GM19035 (cell line): ENCODE results near the gene MAPRE2.
"Not testable (repeated sequence)": the region's sequence is repeated elsewhere in the genome, so short reads cannot be mapped to it uniquely, and the experiment has no call there.

Experiments used
- ATAC-seq: cut with Tn5 transposase; IDR thresholded peaks from one replicate; pipeline ENCODE4 v1.9.1; 2021; ENCODE audit not compliant: unreplicated experiment

MAPRE2 gene

DNA sequence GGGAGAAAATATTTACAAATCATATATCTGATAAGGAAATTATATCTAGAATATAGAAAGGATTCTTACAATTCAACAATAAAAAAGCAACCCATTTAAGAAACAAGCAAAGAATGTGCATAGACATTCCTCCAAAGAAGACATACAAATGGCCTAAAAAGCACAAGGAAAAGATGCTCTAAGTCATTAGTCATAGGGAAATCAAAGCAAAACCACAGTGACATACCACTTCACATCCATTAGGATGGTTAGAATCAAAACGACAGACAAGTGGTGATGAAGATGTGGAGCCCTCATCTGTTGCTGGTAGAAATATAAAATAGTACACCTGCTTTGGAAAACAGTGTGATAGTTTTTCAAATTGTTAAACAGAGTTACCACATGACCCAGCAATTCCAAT lies 48.2 kb downstream of the MAPRE2 start:
- ATAC-seq = no peak

DNA sequence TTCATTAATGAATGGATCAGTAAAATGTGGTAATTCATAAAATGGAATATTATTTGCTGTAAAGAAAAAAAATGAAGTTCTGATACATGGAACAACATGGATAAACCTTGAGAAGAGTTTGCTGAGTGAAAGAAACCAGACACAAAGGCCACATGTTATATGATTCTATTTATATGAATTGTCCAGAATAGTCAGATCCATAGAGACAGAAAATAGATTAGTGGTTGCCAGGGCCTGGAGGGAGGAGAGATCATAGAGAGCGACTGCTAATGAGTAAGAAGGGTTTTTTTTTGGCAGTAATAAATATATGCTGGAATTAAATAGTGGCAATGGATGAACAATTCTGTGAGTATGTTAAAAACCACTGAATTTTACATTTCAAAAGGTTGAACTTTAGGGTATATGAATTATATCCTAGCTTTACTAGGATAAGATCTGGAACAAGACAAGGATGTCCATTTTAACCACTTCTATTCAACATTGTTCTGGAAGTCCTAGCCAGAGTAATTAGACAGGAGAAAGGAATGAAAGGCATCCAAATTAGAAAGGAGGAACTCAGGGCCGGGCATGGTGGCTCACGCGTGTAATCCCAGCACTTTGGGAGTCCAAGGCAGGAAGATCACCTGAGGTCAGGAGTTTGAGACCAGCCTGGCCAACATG lies 48.8 kb downstream of the MAPRE2 start:
- ATAC-seq = no peak

DNA sequence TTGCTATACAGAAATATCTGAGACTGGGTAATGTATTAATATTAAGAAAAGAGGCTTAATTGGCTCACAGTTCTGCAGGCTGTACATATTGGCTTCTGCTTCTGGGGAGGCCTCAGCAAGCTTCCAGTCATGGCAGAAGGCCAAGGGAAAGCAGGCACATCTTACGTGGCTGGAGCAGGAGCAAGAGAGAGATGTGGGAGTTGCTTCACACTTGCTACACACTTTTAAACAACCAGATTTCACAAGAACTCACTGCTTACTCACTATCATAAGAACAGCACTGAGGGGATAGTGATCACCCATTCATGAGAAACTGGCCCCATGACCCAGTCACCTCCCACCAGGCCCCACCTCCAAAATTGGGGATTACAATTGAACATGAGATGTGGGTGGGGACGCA lies 50.6 kb downstream of the MAPRE2 start:
- ATAC-seq = no peak

DNA sequence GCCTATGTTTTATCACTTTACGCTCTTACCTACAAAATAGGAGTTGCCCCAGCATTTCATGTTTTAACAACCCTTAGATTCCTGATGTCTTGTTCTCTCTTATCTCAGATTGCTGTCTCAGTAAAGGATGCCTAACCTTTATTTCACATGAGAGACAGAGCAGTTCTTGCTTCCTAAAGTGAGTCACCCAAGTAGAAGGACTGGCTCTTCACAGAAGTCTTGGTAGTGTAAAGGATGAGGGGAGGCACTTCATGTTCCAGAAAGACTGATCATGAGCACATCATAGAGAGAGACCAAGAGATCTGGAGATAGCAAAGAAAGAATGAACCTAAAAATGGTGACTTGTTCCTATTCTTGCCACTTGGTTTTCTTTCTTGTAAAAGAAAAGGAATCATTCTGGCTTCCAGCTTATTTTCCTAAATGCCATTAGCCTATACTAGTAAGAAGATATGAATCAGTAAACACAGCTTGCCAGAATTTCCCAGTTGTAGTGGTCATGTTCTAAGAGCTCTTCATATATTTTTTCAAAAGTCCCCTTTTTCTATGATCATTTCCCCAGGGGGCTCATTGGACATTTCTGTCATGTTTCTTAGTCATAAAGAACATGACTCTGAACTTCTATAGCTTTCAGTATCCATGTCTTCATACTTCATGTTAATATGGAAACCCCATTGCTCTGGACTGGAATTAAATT lies 54.9 kb downstream of the MAPRE2 start:
- ATAC-seq = peak; percentile 78

DNA sequence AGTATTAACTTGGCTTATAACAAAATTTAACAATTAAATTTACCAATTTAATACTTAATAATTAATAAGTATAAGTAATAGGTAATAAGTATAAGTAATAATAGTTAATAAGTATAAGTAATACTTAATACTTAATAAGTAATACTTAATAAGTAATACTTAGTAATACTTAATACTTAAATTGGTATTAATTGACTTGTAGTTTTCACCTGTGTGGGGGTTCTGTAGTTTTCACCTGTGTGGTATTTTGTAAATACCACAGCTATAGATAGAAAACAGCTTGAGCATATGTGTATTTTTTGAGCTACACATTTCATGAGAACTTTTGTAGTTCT lies 55.4 kb downstream of the MAPRE2 start:
- ATAC-seq = no peak

DNA sequence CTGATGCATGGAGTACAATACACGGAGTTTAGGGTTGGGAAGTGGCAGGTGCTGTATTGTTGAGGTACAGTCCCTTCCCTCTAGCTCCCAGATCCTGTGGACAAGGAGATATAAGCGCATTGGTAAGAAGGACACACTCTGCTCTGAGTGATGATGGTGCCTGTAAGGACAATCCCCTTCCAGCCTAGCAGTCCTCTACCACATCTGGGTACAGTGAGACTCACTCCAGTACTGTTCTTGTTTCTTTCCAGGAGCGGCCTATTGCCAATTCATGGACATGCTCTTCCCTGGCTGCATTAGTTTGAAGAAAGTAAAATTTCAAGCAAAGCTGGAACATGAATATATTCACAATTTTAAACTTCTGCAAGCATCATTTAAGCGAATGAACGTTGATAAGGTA lies 56.0 kb downstream of the MAPRE2 start:
- no peak for ATAC-seq

DNA sequence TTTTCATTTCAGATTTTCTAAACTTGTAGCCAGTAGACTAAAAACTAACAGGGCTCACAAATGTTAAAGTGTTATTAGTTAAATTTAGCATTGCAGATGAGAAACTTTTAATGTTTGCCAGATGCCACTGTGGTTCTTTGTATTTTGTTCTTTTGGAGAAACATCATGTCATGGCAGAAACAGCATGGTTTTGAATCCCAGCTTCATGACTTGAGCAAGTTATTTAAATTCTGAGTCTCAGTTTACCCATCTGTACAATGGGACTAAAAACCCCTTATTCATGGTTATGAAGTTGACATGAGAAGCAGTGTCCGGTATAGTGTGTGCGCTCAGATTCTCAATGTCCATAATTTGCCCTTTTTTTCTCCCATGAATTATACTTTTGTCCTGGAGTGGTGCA lies 56.5 kb downstream of the MAPRE2 start:
- ATAC-seq = no peak

DNA sequence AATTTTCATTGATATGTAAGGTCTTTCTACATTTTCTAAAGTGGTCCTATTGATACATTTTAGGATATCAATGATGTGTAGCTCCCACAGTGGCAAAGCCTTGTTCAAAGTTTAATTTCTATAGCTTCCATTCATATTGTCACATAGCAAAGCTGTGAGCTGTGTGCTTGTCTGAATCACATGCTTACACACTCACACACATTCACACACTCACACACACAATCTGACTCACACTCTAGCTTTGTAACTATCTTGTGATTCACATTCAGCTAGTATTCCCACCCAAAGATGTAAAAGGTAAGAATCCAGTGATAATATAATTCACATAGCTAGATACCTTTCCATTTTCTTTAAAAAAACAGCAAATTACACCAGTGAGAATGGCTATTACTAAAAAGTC lies 58.7 kb downstream of the MAPRE2 start:
- ATAC-seq = no peak

DNA sequence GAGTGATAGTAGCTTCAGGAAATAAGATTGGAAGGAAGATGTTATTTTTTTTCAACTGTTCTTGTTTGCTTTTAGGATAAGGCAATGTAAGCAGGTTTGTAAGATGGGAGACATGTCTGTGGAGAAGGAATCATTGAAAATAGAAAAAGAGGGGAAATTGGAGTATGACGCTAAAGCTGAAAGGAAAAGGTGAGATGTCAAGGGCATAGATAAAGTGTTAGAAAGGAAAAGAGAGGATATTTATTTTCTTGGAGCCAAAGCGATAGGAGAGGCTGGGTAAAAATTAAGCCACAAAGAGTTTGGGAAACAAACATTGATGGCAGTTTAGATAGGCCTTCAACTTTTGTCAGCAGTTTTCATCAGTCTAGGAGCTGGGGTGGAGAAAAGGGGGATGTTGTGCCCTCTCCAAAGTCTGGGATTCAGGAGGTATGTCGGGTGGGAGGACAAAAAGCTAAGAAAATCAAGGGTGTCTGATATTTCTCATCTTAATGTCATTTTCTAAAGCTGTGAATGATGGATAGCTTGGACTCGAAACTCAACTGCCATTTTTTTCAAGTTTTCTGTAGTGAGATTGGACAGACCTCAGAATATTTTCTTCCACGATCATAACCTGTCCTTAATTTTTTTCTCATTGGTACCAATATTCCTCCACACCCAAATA lies 63.3 kb downstream of the MAPRE2 start:
- no peak for ATAC-seq

DNA sequence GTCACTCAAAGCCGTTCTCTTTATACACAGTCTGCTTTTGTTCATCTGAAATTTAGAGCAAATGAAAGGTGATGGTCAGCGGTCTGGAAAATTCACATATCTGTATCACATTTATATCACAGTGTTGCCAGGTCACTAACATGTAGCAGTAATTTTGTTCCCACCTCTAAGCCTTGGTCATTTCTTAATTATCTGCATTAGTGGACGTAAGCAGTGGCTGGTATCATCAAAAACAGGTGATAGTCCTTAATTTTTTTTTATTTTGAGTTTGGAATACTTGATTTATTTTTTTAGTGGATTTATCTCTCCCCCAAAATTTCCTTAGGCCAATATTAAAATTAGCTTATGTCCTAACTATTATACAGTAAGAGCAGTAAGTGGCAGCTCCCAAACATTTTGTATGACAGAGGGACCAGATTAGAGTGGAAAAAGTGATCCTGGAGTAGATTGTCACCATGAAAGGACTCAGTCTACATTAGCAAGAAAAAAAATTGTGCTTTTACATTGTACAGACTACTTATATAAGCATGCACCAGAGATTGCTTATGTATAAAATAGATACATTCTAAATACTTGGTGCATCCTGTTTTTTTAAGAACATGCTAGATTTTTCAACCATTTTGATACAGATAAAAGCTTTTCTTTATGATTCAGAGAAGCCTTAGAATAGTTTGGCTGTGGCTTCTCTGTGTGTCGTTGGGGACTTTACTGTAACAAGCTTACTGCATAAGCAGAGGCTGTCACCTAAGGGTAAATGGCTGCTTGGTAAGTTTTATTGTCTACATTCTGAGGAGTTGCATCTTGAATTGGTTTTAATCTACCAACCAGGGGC lies 65.0 kb downstream of the MAPRE2 start:
- ATAC-seq = no peak

DNA sequence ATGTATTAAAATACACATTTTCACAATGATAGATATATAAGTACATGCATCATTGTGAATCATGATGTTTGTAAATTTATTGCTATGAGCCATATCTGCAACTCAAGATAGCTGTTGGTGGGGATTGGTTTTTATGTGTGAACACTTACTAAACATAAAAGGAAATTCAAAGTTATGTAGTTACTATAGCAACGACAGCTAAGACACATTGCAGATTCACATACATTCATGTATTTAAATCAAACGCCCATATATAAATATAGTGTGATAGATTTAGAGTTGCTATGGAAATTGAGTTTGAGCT lies 65.6 kb downstream of the MAPRE2 start:
- no peak for ATAC-seq

DNA sequence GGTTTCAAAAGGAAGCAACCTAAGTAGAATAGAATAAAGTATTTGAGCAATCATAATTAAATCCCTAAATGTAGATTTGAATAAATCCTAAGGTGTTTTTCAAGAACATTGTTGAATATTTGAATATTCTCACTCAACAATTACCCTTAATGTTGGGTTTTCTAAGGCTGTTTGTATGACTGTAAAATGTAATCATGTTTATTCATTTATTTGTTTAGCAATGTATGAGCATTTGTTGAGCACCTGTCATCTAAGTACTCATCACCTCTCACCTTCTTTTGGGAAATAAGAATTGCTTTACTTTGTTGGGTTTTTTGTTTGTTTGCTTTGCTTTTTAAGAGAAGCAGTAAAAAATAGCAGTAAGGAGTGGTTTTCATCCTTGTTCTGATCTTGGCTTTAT lies 66.0 kb downstream of the MAPRE2 start:
- no peak for ATAC-seq

DNA sequence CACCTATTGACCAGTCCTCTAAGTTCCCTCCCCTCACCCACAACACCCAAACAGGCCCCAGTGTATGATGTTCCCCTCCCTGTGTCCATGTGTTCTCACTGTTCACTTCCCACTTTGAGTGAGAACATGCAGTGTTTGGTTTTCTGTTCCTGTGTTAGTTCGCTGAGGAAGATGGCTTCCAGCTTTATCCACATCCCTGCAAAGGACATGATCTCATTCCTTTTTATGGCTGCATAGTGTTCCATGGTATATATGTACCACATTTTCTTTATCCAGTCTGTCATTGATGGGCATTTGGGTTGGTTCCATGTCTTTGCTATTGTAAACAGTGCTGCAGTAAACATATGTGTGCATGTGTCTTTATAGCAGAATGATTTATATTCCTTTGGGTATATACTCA lies 66.9 kb downstream of the MAPRE2 start:
- not testable (repeated sequence) for ATAC-seq

DNA sequence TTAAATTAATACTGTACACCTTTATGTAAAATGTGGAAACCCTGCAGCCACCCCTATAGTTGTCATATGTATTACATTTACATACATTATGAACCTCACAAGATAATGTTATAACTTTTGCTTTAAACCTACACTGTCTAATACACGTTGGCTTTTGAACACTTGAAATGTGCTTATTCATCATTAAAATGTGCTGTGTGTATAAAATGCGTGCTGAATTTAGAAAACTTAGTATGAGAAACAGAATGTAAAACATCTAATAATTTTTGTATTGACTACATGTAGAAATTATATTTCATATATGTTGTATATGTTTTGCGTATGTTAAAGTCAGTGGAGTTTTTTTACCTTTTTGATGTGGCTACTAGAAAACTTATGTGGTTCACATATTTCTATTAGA lies 68.8 kb downstream of the MAPRE2 start:
- no peak for ATAC-seq

DNA sequence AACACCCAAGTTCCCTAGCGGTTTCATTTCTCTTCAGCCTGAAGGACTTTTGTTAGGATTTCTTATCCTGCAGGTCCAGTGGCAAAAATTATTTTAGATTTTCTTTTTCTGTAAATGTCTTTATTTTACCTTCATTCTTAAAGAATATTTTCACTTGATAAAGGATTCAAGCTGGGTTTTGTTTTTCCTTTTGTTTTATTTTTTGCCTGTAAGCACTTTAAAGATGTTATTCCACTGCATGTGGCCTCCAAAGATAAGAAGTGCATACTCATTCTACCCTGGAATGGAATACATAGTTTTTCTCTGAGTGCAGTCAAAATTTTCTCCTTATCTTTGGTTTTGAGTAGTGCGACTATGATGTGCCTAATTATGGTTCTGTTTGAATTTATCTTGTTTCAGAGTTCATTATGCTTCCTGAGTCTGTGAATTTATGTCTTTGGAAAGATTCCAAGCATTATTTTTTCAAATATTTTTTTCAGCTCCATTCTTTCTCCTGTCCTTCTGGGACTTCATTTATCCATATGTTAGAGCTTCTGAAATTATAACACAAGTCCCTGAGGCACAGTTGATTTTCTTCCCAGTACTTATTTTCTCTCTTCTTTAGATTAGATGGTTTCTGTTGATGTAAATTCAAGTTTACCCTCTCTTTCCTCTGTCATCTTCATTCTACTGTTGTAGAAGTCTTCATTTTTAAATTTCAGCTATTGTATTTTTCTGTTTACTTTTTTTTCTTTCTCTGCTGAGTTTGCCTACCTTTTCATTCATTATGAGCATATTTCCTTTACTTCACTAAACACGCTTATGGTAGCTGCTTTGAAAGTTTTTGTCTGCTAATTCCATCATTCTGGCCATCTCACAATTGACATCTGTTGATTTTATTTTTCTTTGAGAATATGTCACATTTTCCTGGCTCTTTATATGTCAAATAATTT lies 69.6 kb downstream of the MAPRE2 start:
- no peak for ATAC-seq

DNA sequence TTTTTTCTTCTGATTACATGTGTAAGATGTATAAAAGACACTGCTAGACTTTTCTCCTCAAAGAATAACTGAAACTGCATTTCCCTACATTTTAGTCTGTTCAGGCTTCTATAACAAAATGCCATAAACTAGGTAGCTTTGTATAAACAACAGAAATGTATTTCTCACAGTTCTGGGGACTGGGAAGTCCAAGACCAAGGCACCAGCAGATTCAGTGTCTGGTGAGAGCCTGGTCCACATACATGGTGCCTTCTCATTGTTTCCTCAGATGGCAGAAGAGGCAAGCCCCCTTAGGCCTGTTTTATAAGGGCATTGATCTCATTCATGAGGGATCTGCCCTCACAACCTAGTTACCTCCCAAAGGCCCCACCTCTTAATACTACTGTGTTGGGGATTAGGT lies 71.5 kb downstream of the MAPRE2 start:
- no peak for ATAC-seq

DNA sequence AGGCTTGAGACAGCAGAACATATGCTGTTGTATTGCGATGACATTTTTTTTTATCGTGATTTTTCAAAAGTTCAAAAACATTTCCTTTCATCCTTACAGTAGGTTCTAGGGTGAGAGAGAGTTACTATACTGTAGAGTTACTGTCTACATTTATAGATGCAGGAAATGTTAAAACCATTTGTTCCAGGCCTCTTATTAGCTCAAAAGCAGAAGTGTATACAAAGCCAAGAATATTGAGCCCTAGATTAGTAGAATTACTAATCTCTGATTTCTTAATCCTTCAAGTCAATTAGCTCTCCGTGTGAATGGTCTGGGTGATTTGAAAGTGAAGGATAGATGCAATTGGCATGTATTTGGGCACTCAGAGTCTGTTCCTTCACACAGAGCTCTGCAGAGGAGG lies 73.1 kb downstream of the MAPRE2 start:
- no peak for ATAC-seq

DNA sequence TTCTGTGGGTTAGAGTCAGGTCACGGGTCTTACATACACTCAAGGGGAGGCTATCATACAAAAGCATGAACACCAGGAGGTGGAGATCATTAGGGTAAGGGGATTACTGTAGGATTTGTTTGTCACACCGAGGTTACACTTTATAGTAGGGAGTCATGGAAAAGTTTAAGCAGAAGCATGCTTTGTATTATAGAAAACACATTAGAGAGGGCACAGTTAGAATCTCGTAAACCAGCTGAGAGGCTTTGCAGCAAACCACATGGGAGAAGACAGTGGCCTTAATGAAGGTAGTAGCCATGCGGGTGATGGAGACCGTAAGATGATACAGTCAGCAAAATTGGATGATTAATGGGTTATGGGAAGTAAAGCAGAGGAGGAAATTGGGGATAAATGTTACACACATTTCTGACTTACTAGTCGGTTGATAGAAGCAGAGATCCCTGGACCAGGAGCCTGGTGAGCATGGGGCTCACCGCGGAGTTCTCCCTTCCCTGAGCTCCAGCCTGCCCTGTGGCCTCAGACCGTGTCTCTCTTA lies 75.6 kb downstream of the MAPRE2 start:
- no peak for ATAC-seq

DNA sequence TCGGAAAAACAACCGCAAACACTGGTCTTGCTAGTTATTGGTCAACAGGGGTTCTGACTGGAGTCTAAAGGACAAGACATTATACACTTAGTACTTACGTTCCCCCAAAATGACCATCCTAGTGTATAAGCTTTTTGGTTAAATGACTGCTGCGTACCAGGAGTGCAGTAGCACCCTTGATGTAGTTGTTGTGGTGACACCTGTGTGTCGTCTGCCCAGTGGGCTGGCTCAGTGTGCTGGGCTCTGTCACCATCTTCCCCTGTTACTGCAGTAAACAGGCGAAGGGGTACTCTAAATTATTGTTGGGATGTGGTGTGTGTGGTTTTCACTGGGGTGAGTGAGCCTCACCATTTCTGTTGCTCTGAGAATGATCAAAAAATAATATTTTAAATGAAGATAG lies 76.2 kb downstream of the MAPRE2 start:
- ATAC-seq = no peak

DNA sequence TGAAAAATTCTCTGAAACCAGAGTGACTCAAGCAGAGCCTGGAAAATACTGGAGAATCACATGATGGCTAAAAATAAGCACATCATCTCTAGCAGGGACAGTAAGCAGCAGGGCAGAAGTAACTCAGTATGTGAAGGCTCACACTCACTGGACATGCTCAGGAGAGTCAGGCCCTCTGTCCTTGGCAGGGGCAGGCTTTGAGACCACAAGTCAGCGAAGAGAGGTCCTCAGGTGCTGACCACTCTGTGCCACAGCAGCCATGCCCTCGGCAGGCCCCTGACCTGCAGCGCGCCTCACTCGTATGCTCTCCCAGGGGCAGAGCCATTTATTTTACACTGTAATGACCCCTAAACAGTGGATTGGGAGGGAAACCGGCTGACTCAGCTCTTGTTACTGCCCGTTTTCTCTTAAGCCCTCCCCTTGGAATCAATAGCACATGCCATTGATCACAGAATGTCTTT lies 76.8 kb downstream of the MAPRE2 start:
- no peak for ATAC-seq
